ENCODE data around the gene IGSF23. TPM values are rescaled to one million over a fixed set of nuclear protein-coding genes. Genes with fewer than 3 reads are reported as not detected.

Gene IGSF23
- total and polyA plus RNA-seq, 9 donors, result 0.57 TPM; not detected in 8

DNA sequence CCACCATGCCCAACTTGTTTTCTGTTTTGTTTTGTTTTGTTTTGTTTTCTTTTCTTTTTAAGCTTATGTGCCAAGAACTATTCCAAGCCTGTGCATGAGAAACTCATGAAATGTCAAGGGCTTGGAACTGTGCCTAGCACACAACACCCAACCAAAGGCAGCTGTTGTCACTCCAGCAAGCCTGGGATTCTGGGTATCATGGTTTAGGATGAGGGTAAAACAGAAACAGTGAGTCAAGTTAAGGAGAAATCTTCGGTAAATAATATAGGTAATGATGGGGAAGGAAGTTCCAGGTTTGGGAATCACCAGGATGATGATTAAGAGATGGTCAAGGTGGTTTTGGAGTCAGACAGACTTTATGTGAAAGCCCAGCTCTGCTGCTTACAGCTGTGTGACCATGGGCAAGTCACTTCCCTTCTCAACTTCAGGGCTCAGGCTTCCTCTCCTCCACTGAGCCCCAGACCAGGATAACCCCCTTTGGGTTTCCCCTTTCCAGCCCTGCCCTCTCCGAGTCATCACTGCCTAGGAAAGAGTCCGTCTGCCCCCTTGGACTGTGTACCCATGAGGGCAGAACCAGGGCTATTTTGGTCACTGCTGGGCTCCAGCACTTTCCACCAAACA, 35.4 kb downstream of the IGSF23 start:
- H3K27me3 ChIP-seq, result no peaks in the 10 kb centered on the region
- 62 to 68% (median 63%) methylated on average over 3 of the region's 3 CpGs for WGBS, 3 donors
- no peak for TF ChIP-seq CTCF (IDR thresholded peaks at IDR 0.05)
- TF ChIP-seq EP300 (IDR thresholded peaks at IDR 0.05), result no peak
- TF ChIP-seq POLR2A (IDR thresholded peaks at IDR 0.05), result no peak
- intact Hi-C loops (cut with DNase I), result no loop called here
- H3K9me3 ChIP-seq, result no peaks in the 10 kb centered on the region
- H3K36me3 ChIP-seq, result no peaks in the 10 kb centered on the region
- no peak overlapping the region for H3K27ac ChIP-seq
- peaks cover 5% of the 10 kb centered on the region for H3K4me1 ChIP-seq (ENCODE audit: insufficient read depth)
- no peak overlapping the region for H3K4me3 ChIP-seq
- peak in 3 of 5 donors; percentile 50 to 54 (median 51) for DNase-seq

DNA sequence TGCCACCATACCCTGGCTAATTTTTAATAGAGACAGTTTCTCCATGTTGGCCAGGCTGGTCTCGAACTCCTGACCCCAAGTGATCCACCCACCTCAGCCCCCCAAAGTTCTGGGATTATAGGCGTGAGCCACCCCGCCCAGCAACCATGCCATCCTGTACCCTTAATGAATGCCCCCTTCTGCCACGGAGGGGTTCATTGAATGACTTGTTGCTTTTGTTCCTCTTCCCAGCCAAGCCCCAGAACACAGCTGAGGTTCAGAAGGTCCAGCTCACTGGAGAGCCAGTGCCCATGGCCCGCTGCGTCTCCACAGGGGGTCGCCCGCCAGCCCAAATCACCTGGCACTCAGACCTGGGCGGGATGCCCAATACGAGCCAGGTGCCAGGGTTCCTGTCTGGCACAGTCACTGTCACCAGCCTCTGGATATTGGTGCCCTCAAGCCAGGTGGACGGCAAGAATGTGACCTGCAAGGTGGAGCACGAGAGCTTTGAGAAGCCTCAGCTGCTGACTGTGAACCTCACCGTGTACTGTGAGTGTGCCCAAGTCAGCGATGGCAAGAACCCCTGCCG, 36.3 kb downstream of the IGSF23 start:
- Histone ChIP-seq H3K4me3 (no peak overlapping the region), H3K27ac (no peak overlapping the region), H3K27me3 (no peaks in the 10 kb centered on the region), H3K4me1 (ENCODE audit: insufficient read depth) (peaks cover 5% of the 10 kb centered on the region), H3K9me3 (no peaks in the 10 kb centered on the region), H3K36me3 (no peaks in the 10 kb centered on the region)
- intact Hi-C loops (cut with DNase I), result loop anchor here in 1 of 4 donors (10.0 kb wide), 1 partner anchor 75 kb away; no protein-coding TSS in a partner anchor
- WGBS, 3 donors, result 92 to 94% (median 93%) methylated on average over 11 to 15 of the region's 15 CpGs
- TF ChIP-seq EP300 (IDR thresholded peaks at IDR 0.05) (no peak), POLR2A (IDR thresholded peaks at IDR 0.05) (no peak), CTCF (IDR thresholded peaks at IDR 0.05) (no peak)
- no peak for DNase-seq

GRCh38 chr19:44653343-44653742, 40.0 kb downstream of the IGSF23 start:
- DNase-seq, result no peak

More at GRCh38 chr19:44653343-44653742, 40.0 kb downstream of the IGSF23 start:
- intact Hi-C loops (cut with DNase I), result loop anchor here in 1 of 4 donors (10.0 kb wide), 1 partner anchor 79 kb away; no protein-coding TSS in a partner anchor
- 91 to 96% (median 95%) methylated on average over 5 of the region's 5 CpGs for WGBS, 3 donors
- peaks cover under 1% of the 10 kb centered on the region for H3K4me1 ChIP-seq (ENCODE audit: insufficient read depth)
- H3K27me3 ChIP-seq, result no peaks in the 10 kb centered on the region
- no peak overlapping the region for H3K27ac ChIP-seq
- no peak for TF ChIP-seq CTCF (IDR thresholded peaks at IDR 0.05)
- no peak overlapping the region for H3K4me3 ChIP-seq
- no peaks in the 10 kb centered on the region for H3K36me3 ChIP-seq
- H3K9me3 ChIP-seq, result no peaks in the 10 kb centered on the region

Measured in ovary (tissue), 9 donors.